Muscle of leg (tissue), 11 donors: ENCODE measurements around the gene HSPA6. TPM values are rescaled to one million over a fixed set of nuclear protein-coding genes. Genes with fewer than 3 reads are reported as not detected.
"Not testable (repeated sequence)": the region's sequence is repeated elsewhere in the genome, so short reads cannot be mapped to it uniquely, and the experiment has no call there.

Source experiments
- DNase-seq: peaks from one replicate; pipeline ENCODE4 v3.0.0; 2013
- H3K27ac ChIP-seq: one replicate; pipeline ENCODE4 v1.5.1; 2013; ENCODE audit warnings: mild to moderate bottlenecking, low read length, control low read depth
- H3K27me3 ChIP-seq: one replicate; pipeline ENCODE4 v1.6.1; 2013; ENCODE audit warnings: low read length; ENCODE audit not compliant: control insufficient read depth, insufficient read depth
- H3K36me3 ChIP-seq: one replicate; pipeline ENCODE4 v1.6.1; 2013; ENCODE audit warnings: low read length; ENCODE audit not compliant: control insufficient read depth, insufficient read depth
- H3K4me1 ChIP-seq: one replicate; pipeline ENCODE4 v1.6.1; 2013; ENCODE audit warnings: low read length; ENCODE audit not compliant: control insufficient read depth, insufficient read depth
- H3K4me3 ChIP-seq: one replicate; pipeline ENCODE4 v1.5.1; 2013; ENCODE audit warnings: low read length, control low read depth
- H3K9me3 ChIP-seq: replicated peaks from 2 replicates; pipeline ENCODE4 v1.6.1; 2013; ENCODE audit warnings: low read depth, low read length; ENCODE audit not compliant: control insufficient read depth
- WGBS: methylation state at CpG from one replicate; pipeline ENCODE4 v1.1.5; 2013; ENCODE audit warnings: missing lambda C conversion rate; ENCODE audit not compliant: insufficient coverage; 5-methylcytosine and 5-hydroxymethylcytosine counted together
- polyA plus RNA-seq, 8 donors: library from polyadenylated mRNA; unstranded; fragments of 120-200 nt; gene quantifications; one replicate each; pipeline versions ENCODE4 v1.2.1 to v1.2.3, GENCODE V29; 2013; ENCODE audit warnings: inconsistent platforms in 1 of 8, low replicate concordance in 1 of 8; ENCODE audit not compliant: insufficient read length in 8 of 8, insufficient read depth in 1 of 8
- total RNA-seq: library from RNA; stranded (reverse); fragments of 120-200 nt; gene quantifications from one replicate; pipeline ENCODE4 v1.2.4, GENCODE V29; 2013

HSPA6 gene
- total and polyA plus RNA-seq, 9 donors: 0.31 to 0.84 (median 0.58) TPM

DNA sequence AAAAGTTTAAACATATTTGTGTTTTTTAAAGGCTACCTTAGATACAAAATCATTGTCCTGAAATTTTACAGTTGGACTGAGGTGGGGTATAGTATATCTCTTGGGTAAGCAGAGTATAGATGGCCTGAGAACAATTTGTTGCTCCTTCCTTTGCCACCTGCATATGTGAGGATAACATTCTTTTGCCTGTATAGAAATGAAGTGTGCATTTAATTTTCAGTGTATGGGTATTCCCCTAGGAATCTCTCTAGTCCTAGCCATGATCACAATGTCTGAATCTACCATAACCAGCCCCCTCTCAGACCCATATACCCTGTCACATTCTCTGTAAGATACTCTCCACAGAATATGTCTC, 21.0 kb upstream of the HSPA6 start:
- Histone ChIP-seq H3K27ac (no peak overlapping the region), H3K4me1 (no peaks in the 10 kb centered on the region), H3K27me3 (peaks cover 12% of the 10 kb centered on the region), H3K9me3 (no peaks in the 10 kb centered on the region), H3K4me3 (no peak overlapping the region), H3K36me3 (no peaks in the 10 kb centered on the region)
- no peak for DNase-seq

DNA sequence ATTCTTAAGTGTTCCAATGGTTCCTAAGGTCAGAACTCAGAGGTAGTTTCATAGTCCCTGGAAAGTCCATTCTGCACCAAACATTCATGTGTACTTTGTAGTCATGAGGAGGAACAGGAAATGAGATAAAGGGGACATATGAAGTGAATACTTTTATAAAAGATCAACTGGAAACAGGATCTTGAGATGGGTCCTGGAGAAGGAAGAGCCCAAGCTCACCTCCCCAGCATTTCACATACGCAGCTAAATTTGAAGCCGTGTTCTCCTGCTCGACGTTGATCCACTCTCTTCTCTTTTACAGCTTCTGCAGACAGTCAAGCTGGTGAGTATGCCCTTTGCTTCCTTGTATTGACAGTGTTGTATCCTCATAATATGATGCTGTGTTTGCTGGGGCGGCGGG, 18.7 kb upstream of the HSPA6 start:
- Histone ChIP-seq H3K9me3 (no peaks in the 10 kb centered on the region), H3K36me3 (no peaks in the 10 kb centered on the region), H3K4me3 (peak overlapping the region; percentile 5), H3K27me3 (peaks cover 7% of the 10 kb centered on the region), H3K4me1 (no peaks in the 10 kb centered on the region), H3K27ac (peak overlapping the region; percentile 59)
- no CpG with 5 or more reads among the region's 6 CpGs for WGBS
- DNase-seq: no peak

DNA sequence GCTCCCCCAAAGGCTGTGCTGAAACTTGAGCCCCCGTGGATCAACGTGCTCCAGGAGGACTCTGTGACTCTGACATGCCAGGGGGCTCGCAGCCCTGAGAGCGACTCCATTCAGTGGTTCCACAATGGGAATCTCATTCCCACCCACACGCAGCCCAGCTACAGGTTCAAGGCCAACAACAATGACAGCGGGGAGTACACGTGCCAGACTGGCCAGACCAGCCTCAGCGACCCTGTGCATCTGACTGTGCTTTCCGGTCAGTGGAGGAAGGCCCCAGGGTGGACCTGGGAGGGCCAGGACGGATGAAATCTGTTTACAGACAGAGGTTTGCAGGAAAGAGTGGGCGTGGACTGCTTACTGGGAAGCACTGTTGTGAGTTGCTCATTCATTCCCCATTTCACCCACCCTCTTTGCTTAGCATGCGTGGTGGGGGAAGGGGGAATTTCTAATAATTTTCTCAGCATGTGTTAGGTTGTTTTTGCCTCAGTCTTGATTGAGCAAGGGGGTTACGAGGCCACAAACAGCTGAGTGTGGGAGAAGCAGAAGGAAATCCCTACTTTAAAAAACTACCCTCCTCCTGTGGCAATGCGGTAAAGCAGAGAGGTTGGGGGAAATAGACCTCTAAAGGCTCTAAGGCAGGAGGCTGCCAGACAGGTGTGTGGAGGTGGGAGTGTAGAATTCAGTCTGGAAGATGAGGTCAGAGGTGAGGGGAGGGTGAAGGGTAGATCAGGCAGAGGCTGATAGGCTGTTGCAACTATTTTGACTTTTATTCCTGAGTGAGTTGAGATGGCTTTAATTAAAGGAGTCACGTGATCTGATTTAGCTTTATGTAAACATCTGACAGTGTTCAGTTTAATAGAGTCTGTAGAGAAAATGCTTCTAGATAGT, 17.8 kb upstream of the HSPA6 start:
- Histone ChIP-seq H3K27me3 (peaks cover 7% of the 10 kb centered on the region), H3K9me3 (no peaks in the 10 kb centered on the region), H3K4me3 (no peak overlapping the region), H3K36me3 (no peaks in the 10 kb centered on the region), H3K4me1 (no peaks in the 10 kb centered on the region), H3K27ac (peak overlapping the region; percentile 29)
- peak; percentile 48 for DNase-seq
- no CpG with 5 or more reads among the region's 15 CpGs for WGBS

- Histone ChIP-seq H3K36me3 (no peaks in the 10 kb centered on the region), H3K27me3 (peaks cover 4% of the 10 kb centered on the region), H3K4me1 (no peaks in the 10 kb centered on the region), H3K4me3 (no peak overlapping the region), H3K27ac (no peak overlapping the region), H3K9me3 (no peaks in the 10 kb centered on the region)
- DNase-seq: no peak
- WGBS: 80% methylated on average over 1 of the region's 3 CpGs
These were observed 13.9 kb upstream of the HSPA6 start for GRCh38 chr1:161510477-161510876.

DNA sequence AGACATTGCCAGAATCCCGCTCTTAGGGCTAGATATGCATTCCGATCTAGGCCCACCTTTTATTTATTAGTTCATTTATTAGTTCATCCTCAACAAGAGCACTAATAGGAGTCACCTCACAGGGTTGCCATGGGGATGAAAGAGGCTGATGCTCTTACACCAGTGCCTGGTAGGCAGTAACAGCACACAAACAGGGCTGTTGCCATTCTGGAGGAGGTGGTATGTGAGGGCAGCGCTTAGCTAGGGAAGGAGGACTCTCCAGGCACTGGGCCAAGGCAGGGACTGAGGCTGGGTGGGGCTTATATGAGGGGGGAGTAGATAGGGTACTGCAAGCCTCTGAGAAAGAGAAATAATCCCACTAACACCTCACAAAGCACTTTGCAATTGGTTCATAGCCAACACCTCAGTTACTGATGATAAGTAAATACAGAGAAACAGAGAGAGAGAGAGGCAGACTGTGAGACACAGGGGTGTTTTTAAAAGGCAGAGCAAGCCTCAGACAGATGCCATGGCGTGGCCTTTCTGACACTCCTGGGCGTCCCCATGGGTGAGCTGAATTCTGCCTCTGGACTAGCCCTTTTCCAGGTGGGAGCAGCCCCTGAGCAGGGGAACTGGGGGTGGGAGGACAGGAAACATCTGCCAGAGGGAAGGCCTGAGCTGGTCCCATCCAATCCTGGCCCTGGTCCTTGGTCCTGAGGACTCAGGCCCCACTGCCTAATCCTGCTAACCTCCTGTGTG, 13.2 kb upstream of the HSPA6 start:
- 37% methylated on average over 2 of the region's 5 CpGs for WGBS
- DNase-seq: no peak
- H3K9me3 ChIP-seq: no peaks in the 10 kb centered on the region
- H3K36me3 ChIP-seq: no peaks in the 10 kb centered on the region
- H3K27me3 ChIP-seq: peaks cover under 1% of the 10 kb centered on the region
- H3K4me3 ChIP-seq: no peak overlapping the region
- no peaks in the 10 kb centered on the region for H3K4me1 ChIP-seq
- no peak overlapping the region for H3K27ac ChIP-seq

- no peak for DNase-seq
- H3K4me3 ChIP-seq: no peak overlapping the region
- H3K4me1 ChIP-seq: no peaks in the 10 kb centered on the region
- H3K9me3 ChIP-seq: no peaks in the 10 kb centered on the region
- H3K36me3 ChIP-seq: no peaks in the 10 kb centered on the region
- 66% methylated on average over 6 of the region's 7 CpGs for WGBS
- H3K27me3 ChIP-seq: no peaks in the 10 kb centered on the region
- no peak overlapping the region for H3K27ac ChIP-seq
These were observed 12.6 kb upstream of the HSPA6 start for GRCh38 chr1:161511756-161512060.

DNA sequence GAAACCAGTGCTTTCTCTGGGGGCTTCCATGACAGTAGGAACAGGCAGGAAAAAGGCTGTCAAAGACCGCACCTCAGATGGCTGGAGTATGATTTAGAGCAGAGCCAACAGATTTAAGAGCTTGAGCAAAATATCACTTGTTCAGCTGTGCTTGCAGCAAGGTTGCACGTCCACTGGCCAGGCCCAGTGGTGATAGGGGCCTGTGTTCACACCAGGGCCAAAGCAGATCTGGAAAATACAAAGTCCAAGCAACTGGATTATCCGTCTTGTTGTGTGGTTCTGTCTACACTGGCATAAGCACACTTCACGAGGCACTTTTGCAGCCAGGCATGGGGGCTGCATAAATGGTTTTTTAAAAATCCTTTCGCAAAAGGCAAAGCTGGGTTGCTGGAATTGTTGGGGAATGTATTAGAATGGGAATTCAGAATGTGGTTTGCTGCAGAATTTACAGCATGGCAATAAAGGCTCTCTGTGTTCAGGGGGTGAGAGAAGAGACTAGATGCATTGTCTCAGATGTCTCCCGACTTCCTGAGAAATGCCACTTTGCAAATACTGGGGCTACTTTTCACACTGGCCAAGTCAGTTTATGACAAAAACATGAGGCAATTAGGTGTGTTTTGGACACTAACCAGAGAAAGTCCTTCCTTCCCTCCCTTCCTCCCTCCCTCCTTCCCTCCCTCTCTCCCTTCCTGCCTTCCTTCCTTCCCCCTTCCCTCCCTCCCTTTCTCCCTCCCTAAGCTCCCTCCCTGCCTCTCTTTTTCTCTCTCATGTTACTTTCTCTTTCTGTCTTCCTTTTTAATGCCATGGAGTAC, 11.5 kb upstream of the HSPA6 start:
- not testable (repeated sequence) for H3K27ac ChIP-seq, H3K36me3 ChIP-seq, H3K27me3 ChIP-seq, H3K4me1 ChIP-seq, H3K4me3 ChIP-seq, DNase-seq, H3K9me3 ChIP-seq
- 55% methylated on average over 4 of the region's 6 CpGs for WGBS

- not testable (repeated sequence) for H3K4me1 ChIP-seq, H3K36me3 ChIP-seq, H3K27me3 ChIP-seq, H3K9me3 ChIP-seq, H3K4me3 ChIP-seq, DNase-seq
- no CpG with 5 or more reads among the region's 1 CpG for WGBS
- peak overlapping the region; percentile 6 for H3K27ac ChIP-seq
These were observed 10.9 kb upstream of the HSPA6 start for GRCh38 chr1:161513448-161513780.

GRCh38 chr1:161513953-161514352, 10.4 kb upstream of the HSPA6 start:
- WGBS: no CpG with 5 or more reads among the region's 1 CpG
- H3K4me3 ChIP-seq, H3K4me1 ChIP-seq, H3K27me3 ChIP-seq, H3K9me3 ChIP-seq, H3K36me3 ChIP-seq, DNase-seq: not testable (repeated sequence)
- peak overlapping the region; percentile 6 for H3K27ac ChIP-seq

DNA sequence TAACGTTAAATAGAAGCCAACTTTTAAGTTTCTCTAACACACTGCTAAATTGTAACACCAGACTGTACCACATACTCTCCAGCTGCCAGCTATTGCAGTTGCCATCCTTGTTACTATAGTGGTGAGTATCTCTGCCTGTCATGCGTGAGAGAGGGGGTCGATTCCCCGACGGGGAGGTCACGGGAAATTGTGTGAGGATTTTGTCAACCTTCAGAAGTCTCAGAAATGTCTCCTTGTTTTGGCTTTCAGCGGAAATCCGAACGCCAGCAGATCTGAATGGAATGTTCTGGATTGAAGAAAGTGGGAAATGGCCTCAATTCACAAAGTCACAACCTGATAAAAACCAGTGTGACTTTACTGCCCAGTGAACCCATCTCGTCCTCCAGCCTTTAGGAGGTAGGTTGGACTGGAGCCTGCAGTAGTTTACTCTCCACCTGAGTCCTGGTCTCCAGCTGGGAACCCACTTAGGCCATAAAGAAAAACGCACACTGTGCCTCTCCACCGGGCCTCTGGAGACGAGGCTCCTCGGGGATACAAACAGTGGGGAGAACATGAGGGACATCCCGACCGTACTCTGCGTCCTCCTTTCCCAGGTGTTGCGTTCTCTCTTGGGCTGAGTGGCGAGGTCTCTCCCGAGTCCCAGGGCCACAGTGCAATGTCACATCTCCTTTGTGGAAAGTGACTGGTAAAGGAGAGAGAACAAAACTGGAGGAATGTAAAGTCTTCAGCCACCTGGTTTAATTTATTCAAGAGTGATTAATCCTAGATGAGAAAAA, 1.1 kb upstream of the HSPA6 start:
- WGBS: 63% methylated on average over 7 of the region's 20 CpGs
- not testable (repeated sequence) for H3K4me1 ChIP-seq, H3K4me3 ChIP-seq, H3K27ac ChIP-seq, H3K9me3 ChIP-seq, DNase-seq, H3K36me3 ChIP-seq
- H3K27me3 ChIP-seq: peaks cover 21% of the 10 kb centered on the region
